GM10248 (cell line): ENCODE measurements around the gene CFAP20DC.

ENCODE experiments used
- CTCF ChIA-PET: fragments of 300-600 bp; sonication (Branson Sonifier 250); formaldehyde crosslinking; extraction: SDS; loops from one replicate; lab custom pipeline; 2021; ENCODE audit warnings: antibody characterized with exemption; lab: Yijun Ruan, JAX
- POLR2A ChIA-PET: fragments of 350-650 bp; sonication (Branson Sonifier 250); formaldehyde crosslinking; extraction: SDS; loops from one replicate; lab custom pipeline; 2020; ENCODE audit warnings: antibody characterized with exemption; lab: Yijun Ruan, JAX
- DNase-seq: peaks from one replicate; pipeline ENCODE4 v3.0.0; 2012; ENCODE audit errors: extremely low spot score
- TF ChIP-seq, protein P1 (sequence below): IDR thresholded peaks from 2 replicates; pipeline ENCODE4 v1.5.1; 2012; ENCODE audit warnings: mild to moderate bottlenecking, low read depth; ENCODE audit errors: extremely low read depth, missing control alignments, control extremely low read depth

Gene CFAP20DC

DNA sequence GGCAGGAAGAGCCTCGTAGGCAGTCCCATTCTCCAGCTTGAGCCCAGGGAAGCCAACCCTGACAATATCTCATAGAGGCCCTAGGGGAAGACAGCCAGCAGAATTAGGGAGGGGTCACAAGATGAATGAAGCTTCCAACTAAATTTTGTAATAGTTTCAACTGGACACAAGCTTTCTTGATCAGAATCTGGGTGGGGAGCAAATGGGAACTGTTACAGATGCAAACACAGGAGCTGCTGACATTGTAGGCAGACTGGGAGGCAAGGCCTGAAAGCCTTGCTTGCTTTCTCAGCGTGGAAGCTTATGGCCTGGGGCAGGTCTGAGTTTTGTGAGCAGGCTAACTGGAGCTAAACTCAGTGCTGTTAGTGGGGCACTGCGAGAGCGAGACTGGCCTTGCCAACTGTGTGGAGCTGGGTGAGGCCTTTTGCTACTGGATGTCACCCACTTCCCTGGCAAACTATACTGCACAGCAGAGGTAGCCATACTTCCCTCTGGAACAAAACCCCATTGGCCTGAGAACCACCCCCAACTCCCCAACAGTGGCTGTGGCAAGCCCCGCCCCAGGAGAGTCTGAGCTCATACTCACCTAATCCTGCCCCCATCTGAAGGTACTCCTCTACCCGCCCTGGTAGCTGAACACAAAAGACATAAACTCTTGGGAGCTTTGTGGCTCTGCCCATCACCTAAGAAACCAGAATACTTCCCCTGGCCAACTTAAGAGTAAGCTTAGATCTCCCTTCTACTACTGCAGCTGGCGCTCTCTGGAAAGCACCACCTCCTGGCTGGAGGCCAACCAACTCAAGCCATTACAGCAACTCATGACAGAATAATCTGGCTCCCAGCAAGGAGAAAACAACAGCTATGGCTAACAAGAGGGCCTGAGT, 42.9 kb downstream of the CFAP20DC start:
- TF ChIP-seq, protein P1, sequence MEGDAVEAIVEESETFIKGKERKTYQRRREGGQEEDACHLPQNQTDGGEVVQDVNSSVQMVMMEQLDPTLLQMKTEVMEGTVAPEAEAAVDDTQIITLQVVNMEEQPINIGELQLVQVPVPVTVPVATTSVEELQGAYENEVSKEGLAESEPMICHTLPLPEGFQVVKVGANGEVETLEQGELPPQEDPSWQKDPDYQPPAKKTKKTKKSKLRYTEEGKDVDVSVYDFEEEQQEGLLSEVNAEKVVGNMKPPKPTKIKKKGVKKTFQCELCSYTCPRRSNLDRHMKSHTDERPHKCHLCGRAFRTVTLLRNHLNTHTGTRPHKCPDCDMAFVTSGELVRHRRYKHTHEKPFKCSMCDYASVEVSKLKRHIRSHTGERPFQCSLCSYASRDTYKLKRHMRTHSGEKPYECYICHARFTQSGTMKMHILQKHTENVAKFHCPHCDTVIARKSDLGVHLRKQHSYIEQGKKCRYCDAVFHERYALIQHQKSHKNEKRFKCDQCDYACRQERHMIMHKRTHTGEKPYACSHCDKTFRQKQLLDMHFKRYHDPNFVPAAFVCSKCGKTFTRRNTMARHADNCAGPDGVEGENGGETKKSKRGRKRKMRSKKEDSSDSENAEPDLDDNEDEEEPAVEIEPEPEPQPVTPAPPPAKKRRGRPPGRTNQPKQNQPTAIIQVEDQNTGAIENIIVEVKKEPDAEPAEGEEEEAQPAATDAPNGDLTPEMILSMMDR: no peak
- CTCF ChIA-PET: interaction anchor here (0.5 to 2.6 kb wide), 5 partner anchors 9 to 1958 kb away, joined by 3 to 7 read pairs (median 5); no protein-coding TSS in a partner anchor
- POLR2A ChIA-PET: interaction anchor here (0.6 kb wide), 1 partner anchor 810 kb away, joined by 6 read pairs; no protein-coding TSS in a partner anchor
- no peak for DNase-seq

DNA sequence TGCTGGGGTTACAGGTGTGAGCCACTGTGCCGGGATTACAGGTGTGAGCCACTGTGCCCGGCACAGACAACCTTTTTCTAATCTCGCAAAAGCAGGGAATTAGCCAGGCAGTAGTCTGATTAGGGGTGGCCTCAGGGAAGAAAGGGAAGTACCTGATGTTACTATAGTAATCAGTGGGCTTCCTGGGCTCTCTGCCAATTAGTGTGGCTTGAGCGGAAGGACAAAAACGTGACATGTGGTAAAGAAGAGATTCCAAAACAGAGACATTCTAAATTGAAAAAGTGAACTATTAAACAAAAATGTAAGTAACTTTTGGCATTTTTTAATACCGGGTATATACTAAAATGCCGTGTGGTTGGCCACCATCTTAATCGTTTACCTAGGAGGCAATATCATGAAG, 48.1 kb downstream of the CFAP20DC start:
- ChIA-PET CTCF (no interaction called here), POLR2A (no interaction called here)
- DNase-seq: no peak
- TF ChIP-seq, protein P1: no peak

DNA sequence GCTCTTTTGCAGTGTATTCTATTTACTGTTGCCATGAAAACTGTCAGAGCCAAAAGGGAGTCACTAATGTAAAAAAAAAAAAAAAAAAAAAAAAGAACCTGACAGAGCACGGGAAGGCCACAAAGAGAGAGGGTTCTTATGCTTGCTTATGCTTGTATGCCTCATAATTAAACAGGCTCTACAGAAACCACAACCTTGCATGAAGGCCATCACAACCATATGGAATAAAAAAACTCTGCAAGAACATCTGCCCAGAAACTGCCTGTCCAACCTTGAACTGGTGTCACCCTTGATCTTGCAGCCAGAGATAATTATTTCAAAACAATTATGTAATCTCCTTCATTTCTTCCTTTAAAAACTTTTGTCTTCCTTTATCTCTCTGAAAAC, 50.1 kb downstream of the CFAP20DC start:
- TF ChIP-seq, protein P1: no peak
- DNase-seq: no peak
- ChIA-PET CTCF (no interaction called here), POLR2A (no interaction called here)

DNA sequence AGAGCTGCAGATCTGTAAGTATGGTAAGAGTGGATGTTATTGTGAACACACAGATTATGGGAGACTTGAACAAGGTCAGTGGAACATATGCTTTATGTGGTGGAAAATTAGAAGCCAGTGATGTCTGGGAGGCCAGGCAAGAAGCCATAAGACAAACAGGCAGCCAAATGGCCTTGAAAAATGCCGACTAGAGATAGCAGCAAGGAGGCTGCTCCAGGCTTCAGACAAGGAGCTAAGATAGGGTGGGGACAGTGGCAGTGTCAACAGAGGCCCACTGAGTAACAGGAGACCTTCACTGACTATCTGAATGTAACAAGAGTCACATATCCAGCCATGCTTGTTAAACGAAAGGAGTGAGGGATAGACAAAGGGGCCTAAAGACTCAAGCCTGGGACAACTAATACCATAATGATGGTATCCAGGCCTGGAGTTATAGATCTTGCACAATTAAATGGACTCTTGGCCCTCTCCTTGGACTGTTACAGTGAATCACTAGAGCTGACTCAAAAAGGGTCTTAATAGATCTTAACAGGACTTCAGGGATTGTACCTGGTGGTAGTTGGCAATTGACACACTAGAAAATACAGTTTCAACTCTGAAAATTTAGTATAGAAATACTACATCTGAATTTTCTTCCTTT, 50.6 kb downstream of the CFAP20DC start:
- no peak for DNase-seq
- POLR2A ChIA-PET: no interaction called here

DNA sequence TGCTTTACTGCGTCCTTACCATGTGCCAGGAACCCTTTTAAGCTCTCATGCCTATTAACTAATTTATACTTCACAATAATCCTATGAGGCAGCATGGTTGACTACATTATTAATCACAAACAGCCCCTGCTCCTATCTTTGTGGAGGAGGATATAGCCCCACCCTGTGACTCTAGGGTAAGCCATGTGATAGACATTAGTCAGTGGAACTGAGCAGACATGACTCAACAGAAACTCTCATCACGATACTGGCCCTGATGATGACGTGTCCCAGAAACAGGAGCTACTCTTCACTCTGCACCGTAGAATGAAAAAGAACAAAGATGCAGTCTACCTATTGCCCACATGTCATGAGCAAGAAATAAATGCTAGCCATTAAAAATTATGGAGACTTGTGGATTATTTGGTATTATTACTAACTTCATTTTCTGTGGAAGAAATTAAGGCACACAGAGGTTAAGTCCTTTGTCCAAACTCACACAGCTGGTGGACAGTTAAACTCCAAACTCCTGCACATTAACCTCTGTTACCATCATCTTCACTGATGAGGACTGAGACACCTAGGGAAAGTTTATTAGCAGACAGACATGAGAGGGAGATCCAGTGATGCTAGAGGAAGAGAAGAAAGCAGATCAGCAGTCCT, 51.2 kb downstream of the CFAP20DC start:
- CTCF ChIA-PET: interaction anchor here (1.1 to 1.5 kb wide), 2 partner anchors 19 to 54 kb away, joined by 5 to 6 read pairs; no protein-coding TSS in a partner anchor
- DNase-seq: no peak
- POLR2A ChIA-PET: no interaction called here
- TF ChIP-seq, protein P1: no peak

More for the DNA sequence above, 50.6 kb downstream of the CFAP20DC start:
- CTCF ChIA-PET: interaction anchor here (1.5 kb wide), 1 partner anchor 53 kb away, joined by 5 read pairs; no protein-coding TSS in a partner anchor
- TF ChIP-seq, protein P1: no peak

DNA sequence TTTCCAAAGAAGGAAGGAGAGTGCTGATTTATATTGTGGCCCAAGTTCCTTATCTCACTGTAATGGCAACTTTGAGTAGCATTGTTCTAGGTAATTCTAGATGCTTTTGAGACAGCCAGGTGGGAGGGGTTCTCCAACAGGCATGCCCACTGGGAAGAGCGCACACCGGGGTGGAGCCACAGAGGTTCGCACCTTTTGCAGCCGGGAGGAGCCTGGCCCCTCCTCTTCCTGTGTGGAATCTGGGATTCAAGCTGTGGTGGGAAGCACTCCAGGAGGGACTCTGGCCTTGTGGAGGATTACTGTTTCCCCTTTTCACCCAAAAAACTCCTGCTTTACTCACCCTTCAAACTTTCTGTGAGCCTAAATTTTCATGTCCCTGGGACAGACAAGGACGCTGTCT, 53.1 kb downstream of the CFAP20DC start:
- DNase-seq: no peak
- POLR2A ChIA-PET: no interaction called here
- CTCF ChIA-PET: interaction anchor here (1.2 to 2.0 kb wide), 5 partner anchors 10 to 366 kb away, joined by 3 to 7 read pairs (median 5); no protein-coding TSS in a partner anchor
- TF ChIP-seq, protein P1: no peak
